ENCODE measurements around the gene PKDREJ.

PKDREJ gene

DNA sequence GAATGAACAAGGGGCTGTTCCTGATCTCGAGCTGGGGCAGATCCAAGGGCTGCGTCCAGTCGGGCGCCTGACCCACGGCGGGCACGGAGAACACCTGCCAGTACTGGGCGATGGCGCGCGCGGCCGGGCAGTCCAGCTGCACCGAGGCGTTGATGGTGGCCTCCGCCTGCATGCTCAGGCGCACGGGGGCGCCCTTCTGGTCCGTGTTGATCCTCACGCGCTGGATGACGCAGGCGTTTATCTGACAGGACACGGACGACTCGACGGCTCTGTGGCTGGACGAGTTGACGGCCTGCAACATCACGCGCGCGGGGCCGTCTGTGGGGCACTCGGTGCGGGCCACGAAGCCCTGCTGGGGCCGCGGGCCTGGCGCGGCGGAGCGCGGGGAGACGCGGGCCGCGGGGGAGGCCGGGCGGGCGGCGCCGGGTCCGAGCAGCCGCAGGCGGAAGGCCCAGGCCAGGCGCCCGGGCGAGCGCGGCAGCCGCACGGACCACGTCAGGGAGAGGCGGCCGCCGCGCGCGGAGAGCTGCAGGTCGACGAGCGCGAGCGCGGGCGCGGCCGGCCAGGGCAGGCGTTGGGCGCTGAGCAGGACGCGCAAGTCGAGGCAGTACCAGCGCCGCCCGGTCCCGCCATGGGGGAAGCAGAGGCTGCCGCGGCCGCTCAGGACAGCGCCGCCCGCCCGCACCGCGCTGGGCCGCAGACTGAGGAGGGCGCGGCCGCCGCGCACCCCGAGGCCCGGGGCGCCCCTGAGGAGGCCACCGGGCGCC, 511 bp downstream of the PKDREJ start:
- DNase-seq: no peak

DNA sequence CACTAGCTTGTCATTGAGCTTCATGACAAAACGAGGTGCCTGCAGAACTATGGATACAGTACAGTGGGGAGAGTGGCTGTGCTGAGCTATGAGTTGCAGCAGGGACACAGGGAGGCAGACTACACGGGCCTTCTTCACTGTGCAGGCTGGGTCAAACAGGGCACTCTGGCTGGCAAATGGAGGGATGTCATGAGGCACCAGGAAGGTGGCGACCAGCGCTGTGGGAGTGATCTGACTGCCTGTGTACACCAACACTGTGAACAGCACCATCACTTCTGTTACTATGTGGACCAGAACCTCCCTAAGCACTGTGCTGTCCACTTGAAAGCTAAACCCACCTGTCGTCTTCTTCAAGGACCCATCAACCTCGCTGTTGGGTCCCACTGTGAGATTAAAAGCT, 3.1 kb downstream of the PKDREJ start:
- no peak for DNase-seq

DNA sequence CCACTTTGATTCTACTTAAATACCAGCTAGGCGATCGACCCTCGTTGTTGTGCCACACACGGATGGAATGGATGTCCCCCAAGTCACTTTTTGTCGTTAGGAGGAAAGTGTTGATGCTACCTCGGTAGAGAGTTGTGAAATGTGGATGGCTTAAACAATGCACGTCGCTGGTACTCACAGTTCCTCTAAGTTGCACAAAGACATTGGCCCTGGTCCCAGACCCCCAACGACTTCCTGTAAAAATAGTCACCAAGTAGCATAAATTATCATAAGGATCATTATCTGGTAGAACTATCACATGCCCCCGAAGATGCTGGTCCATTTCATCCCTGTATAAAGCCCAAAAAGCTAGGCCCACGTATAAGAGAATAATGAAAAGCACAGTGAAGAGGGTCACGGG, 3.8 kb downstream of the PKDREJ start:
- no peak for DNase-seq

DNA sequence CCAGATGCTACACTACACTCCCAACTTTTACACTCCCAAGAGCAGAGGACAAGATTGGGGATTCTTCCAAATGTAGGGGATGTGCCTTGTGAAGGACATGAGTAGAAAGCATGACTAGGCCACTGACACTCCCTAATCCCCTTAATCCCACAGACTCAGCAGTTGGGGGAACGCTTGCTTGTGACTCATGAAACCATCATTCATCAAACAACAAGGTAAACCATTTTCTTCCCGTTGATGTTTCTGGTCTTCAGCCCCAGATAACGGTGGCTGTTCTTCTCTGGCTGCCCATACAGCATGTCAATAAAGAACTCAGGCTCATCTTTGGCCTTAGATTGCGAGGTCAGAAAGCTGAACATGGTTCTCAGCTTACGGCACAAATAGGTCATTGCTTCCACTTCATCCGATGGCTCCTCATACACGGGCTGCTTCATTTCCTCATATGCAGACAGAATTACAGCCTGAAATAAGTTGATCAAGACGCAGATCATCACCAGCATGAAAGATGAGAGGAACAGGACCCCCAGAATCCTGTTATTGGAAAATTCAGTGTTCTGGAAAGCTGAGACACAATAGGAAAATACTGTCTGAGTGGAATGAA, 6.7 kb downstream of the PKDREJ start:
- DNase-seq: no peak

DNA sequence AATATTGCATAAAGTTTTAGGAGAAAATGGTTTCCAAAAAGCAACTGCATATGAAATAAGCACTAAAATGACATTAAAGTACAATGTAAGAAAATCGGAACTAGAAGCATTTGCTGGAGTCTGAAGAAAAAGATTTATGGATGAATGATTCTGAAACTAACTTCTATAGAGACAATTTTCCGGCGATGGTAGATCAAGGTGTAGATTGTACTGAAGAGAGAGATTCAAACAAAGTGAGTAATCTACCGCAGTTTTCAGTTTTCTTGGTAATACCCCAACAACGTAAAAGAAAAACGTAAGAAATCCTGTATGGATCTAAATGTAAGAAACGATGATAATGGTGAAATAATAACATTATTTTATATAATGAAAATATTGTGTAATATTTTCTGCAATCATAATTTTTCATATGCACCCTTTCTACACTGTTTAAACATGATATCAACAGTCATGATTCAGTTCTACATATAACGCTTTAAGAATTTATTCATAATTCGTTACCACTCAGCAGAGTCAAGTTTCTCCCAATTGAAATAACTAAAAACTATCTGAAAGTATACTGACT, 11.2 kb downstream of the PKDREJ start:
- no peak for DNase-seq

DNA sequence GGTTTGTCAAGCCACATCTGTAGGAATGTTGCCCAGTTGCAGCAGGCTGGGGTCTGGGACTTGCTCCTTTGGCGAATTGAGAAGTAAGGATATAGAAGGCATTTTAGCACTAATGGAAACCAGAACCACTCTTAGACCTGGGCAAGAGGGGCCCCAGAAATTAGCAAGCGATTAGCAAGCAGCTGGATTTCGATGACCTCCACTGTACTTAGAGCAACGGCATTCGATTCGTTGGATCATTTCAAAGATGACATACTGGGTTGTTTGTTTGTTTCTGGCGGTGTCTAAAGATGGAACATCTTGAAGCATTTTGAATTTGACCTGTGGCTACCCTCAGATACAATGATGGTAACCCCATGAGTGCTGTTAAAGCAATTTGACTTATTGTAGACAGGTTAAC, 11.9 kb downstream of the PKDREJ start:
- DNase-seq: no peak

DNA sequence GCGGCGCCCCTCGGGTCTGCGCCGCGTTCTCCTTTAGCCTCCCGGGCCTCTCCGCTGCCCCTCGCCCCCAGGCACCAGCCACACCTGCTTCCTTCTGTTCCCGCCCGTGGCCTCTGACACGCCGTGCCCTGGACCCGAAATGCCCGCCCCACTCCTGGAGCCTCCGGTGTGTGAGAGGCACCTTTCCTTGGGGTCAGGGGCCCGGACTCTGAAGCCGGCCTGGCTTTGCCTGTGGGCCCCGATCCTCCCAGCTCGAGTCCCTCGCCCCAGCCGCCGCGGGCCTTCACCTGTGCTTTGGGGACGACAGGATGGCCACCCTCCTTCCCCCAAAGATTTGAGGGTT, 12.4 kb downstream of the PKDREJ start:
- no peak for DNase-seq

DNA sequence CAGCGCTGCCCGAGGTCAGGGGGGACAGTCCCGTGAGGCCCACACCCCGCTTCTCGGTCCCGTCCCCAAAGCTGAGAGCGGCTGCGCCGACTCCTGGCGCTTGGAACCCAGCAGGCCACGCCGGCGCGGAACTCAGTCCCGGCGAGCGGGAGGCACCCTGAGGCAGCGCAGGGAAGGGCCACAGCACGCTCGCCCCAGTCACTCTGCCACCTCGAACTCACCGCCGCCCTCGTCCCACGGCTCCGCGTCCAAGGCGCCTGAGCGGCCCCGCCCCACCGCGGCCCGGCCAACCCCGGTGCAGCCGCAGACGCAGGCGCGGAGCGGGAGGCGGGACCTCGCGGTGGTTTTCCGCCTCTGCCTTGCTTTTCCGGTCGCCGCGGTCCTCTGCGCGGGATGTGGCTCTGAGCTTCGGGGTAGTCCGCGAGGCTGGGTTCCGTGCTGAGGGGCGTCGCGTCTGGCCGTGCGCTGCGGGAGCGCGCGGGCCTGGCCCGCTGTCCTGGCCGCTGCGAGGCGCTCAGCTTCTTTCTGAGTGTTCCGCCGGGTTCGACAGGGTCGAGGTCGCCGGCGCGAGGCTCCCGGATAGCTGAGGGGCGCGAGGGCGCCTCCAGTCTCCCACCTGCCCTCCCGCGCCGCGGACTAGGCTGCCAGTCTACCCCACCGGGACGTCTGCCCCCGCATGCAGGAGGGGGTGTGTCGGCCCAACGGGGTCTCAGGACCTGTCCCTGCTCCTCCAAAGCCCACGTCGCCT, 12.9 kb downstream of the PKDREJ start, which contains the start of gene CDPF1:
TSS of gene CDPF1 (minus strand) at position 259 of the 748 bp plus-strand sequence. CDS start 2,009 bp downstream, outside the sequence.
- DNase-seq: peak; percentile 15

DNA sequence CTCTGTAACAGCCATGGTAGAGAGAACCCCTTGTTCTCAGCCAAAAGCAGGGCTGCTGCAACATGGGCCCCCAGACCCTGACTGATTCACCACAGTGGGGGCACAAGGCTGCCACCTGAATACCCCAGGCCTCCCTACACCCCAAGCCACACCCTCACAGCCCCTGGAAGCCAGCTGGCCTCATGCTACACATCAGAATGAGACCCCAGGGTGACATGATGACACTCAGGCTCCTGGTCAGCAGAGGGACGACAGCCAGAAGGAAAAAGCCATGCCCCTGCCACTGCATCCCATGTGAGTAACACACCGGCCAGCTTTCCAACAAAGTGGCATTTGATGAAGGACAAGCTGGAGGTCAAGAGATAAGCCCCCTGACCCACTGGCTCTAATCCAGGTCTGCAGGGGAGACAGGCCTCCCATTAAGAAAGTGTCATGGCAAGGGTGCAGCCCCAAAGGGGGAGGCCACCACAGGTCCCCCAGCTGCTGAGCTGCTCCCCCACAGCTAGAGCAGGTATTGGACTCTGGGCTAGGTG, 15.6 kb downstream of the PKDREJ start:
- no peak for DNase-seq

DNA sequence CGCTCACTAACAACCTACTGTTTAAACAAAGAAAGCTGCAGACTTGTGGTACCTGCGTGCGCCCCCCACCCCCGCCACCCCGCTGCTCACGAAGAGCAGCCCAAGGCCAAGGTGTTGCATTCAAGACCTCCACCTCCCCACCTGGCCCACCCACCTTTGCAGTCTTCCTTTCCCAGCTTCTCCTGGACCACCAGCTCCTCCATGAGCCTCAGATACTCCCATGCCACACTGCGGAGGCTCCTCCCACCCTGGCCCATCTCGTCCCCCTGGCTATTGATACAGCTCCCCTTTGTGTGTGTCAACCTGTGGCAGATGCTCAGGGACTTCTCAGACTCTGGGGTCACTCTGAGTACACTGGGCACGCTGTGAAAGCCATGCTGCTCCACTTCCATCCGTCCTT, 17.0 kb downstream of the PKDREJ start:
- no peak for DNase-seq

DNA sequence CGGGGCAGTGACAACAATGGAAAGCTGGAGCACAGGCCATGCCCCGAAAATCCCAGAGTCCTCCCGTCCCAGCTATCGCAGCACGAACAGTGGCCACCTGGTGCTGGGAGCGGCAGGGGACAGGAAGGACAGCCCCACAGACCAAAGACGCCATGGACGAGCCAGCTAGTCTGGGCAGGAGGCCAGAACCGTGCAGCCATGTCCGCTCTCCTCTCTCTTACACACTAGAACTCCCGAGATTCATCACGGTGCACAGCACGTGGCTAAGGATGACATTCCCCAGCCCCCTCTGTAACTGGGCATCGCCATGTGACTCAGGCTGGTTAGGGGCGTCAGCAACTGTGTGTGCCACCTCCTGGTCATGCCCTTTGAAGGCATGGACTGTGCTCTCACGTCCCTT, 17.6 kb downstream of the PKDREJ start:
- DNase-seq: no peak

DNA sequence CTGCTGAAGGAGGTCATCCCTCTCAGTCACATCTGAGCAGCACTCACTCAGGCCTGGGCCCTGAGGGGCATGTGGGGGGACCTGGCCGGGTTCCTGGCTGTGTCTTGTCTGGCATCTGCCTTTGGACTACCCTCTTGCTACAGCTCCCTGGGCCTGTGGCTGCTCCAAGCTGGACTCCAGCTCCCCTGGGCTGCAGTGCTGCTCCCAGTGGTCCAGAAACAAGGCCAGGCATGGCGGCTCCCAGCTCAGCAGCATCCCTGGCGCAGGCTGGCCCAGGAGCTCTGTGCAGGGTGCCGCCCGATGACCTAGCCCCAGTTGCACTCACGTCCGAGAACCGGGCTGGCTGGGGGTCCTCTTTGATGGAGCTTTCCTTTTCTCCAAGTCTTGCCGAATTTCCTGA, 18.4 kb downstream of the PKDREJ start:
- DNase-seq: no peak

DNA sequence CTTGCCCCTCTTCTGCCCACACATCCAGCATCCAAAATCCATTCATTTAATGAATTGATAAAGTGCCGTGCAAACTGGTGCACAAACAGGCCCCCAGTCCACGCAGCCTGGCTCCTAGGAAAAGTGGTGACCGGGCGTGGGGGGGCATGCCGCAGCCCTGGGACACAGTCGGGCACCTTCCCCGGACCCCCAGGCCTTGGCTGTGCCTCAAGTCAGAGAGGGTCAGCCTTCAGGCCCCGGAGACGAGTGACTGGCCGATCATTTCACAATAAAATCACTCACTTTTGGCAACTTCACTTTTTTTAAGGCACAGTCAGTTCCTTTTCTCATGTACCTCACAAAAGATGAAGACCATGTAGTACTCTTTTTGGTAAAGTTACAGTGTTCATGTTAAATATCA, 21.1 kb downstream of the PKDREJ start:
- no peak for DNase-seq

DNA sequence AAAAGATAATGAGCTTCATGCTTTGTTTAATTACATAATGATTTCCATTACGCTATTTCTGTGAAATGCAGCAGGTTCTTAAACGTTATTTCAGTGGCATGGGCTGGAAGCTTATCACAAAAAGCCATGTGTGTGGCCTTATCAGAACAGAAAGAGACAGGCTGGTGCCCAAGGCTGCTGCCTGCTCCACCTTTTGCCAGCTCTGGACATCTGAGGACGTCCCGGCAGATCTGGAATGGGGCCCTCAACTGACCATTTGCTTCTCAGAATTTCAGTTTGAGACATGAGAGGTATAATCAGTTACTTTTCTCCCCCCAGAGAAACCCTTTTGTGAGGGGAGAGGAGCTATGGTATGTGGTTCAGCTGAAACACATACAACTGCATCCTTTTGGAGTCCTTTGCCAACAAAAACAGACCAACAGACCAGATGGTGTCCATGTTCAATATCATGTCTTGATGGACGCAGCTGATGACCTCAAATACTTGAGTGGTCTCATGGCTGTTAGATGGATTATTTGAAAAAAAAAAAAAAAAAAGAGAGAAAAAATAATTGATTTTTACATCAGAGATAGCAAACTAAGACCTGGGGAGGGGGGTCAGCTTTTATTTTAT, 21.6 kb downstream of the PKDREJ start:
- no peak for DNase-seq

DNA sequence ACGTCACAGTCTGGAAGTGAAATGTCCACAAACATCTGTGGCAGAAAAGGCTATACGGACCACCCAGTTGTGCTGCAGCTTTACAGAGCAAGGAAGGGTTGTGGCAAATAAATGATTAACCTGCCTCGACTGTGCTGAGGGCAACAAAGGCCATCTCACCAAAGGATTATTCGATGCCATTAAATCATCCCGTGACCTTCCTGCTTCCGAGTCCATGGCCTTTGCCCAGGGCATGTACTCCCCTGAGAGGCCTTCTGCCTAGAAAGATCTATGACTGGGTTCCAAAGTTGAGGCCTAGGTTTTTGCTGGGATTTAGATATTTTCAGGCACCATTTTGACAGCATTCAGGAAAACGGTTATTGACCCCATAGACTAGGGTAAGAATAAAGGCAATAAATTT, 22.2 kb downstream of the PKDREJ start:
- no peak for DNase-seq

DNA sequence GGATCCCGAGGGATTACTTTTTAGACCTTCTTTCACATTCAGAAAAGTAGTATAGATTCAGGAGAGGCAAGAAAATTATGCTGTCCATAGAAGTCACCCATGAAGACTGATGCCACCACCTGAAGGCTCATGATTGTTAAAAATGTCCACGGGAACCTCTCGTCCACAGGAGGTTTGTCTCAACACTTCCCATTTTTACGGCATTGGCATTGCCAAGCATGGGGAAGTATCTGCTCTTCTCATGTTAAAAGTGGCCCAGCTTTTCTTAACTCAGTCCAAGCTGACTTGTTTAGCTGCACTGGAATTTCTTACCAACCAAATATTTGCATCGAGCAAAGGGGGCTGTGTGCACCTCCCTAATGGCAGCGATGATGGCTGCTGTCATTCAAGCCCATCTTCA, 22.6 kb downstream of the PKDREJ start:
- DNase-seq: no peak

DNA sequence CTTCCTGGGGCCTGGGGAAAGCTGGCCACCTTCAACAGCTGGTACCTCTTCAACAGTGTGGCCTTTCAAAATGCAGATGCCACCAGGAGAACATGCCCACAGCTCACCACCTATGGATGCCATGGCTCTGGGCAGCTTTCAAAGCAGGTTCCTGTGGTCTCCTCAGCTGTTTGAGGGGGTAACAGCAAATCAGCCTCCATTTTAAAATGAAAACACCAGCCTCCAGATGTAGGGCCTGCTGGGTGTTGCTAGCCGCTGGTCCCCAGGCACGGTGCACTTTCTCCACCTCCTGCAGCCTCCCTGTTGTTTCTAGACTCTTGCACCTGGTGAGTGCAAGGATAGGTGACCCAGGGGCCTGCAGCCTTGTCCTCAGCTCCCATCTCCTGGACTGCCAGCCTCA, 23.1 kb downstream of the PKDREJ start:
- DNase-seq: no peak

DNA sequence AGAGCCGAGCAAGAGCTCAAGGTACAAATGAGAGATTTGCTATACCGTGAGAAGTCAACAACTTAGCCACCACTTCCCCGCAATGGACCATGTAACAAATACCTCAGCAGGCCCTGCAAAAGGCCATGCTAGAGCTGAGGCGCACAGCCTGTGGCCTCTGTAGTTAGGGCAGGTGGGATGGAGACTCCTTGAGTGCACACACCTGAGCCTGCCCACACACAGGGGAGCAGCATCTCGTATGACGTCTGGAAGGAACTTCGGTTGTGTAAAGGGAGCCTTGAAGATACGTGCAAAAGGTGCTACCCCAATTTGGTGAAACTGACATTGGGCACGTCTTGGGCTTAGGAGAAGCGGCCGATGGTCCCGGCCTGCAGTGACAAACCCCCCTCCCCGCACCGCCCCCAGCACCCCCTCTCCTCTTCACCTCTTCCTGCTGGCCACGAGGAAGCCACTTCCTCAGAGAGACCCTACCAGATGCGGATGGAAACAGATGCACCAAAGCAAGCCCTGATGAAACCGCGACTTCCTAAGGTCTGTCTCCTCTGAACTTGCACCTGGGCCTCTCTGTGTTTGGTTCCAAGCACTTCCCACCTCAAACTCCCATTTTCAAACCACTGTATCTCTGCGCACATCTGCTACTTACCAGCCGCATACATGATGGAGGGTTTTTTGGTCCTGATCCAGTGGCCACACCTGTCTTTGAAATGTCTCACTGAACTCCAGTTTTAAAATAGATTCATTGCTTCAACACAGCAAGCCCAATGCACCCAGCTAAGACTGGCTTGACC, 23.7 kb downstream of the PKDREJ start:
- no peak for DNase-seq

DNA sequence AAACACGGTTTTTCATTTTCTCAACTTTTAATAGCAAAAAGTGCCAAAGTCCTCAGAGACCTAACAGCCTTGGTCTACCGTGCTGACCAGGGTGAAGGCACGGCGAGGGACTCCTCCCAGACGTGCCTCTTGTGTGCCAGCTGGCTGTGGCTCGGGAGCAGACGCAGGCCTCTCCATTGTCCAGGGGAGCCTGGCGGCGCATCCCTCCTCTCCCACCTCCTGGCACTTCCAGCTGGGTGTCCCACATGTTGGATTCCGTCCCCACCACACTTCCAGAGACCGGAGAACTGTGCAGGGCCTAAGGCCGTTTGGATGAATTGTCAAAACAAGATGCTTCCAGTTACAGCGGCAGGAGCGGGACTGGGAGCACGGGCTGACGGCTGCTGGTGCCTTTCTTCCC, 24.6 kb downstream of the PKDREJ start:
- DNase-seq: no peak

DNA sequence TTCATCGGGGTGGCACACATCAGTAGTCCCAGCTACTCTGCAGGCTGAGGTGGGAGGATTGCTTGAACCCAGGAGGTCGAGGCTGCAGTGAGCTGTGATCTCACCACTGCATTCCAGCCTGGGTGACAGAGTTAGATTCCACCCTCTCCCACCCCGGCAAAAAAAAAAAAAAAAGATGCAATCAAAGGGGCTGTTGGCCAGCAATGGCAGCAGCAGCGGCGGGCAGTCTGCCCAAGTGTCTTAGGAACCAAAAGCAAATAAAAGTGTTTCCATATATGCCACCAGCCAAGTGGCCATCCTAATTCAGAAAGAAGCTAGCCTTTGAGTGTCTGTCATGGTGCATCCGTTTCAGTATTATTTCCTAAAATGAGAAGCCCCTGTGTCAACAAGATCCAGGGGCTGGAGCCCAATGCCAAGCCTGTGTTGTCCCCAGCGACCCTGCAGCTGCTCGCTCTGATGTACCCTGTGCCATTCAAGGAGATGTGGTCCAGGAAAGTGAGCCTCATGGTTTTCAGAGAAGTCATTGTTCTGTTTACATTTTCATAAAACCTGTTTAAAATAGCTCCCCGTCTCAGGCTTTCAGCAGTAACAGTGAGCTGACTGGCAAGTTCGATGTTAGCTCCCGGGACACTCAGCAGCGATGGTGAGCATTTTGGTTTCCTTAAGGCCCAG, 25.6 kb downstream of the PKDREJ start:
- no peak for DNase-seq

DNA sequence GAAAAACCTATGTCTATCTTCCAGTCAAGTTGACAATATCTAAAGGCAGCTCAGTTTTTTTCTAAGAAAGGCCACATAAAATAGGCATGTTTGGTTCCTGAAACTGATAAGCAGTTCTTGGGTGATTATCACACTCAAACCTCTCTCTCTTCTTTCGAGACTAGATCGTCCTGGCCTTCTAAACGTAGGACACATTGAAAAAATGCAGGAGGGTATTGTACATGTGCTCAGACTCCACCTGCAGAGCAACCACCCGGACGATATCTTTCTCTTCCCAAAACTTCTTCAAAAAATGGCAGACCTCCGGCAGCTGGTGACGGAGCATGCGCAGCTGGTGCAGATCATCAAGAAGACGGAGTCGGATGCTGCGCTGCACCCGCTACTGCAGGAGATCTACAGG, 28.2 kb downstream of the PKDREJ start:
- no peak for DNase-seq

DNA sequence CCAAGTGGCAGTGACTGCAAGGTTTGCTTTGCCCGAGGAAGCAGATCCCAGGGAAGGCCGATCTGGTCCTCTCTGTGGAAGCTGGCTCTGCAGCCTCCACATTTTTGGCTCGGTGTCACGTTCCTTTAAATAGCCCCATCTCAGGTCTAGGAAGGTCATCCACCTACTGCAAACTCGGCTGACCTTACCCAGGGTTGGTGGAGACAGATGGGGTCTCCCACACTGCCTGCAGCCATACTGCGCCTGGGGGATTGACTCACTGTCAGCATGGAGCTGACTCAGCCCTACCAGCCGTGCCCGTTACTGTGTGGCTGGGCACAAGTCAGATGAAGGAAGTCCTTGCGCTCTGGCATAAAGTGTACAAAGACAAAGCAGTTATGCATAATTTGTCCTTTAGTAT, 29.9 kb downstream of the PKDREJ start:
- DNase-seq: no peak

All from NCI-H524 treated with DMSO at 0.1 percent for 48 hours (cell line).